CD4-positive, alpha-beta T cell treated with Interleukin-4 for 4 hours (primary cell): ENCODE measurements around the gene C1orf53.
A peak's percentile ranks its signal among the peaks of the same experiment; 100 is the strongest.
"Not testable (repeated sequence)": the region's sequence is repeated elsewhere in the genome, so short reads cannot be mapped to it uniquely, and the experiment has no call there.

Source experiments
- DNase-seq: peaks from one replicate; pipeline ENCODE4 v3.0.0-alpha.2; 2020

Gene C1orf53

DNA sequence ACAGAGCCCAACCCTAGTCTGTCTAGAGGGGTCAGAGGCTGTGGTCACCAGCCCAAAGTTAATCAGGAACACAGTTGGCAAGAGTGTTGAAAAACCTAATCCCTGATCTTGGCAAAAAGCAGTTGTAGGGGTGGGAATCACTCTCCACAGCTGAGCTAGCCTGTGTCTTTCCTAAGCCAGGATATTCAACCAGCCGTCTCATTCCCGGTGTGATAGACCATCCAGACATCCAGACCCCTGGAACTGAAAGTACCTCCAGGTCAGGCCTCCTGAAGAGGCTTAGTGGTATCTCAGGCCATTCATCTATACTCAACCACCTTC is 19.6 kb downstream of the C1orf53 start:
- no peak for DNase-seq

DNA sequence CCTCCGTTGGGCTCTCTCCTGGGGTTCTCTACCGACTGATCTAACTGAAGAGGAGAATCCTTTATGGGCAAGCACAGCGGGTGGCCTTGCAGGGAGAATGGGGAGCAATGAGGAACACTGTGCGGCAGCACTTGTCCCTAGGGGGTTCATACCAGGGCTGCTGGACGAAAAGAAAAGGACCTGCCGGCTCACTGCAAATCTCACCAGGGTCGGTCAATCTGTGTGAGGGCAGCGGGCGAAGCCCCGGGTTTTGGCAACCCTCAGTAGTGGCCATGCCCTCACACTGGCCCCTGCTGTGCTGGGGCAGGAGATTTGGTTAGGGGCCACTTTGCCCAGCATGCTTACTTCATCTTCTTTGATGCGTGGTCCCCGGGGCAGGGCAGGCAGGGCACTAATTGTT is 20.6 kb downstream of the C1orf53 start:
- DNase-seq = no peak

- peak; percentile 49 for DNase-seq
Measured at GRCh38 chr1:197924516-197925123, 22.2 kb downstream of the C1orf53 start.

DNA sequence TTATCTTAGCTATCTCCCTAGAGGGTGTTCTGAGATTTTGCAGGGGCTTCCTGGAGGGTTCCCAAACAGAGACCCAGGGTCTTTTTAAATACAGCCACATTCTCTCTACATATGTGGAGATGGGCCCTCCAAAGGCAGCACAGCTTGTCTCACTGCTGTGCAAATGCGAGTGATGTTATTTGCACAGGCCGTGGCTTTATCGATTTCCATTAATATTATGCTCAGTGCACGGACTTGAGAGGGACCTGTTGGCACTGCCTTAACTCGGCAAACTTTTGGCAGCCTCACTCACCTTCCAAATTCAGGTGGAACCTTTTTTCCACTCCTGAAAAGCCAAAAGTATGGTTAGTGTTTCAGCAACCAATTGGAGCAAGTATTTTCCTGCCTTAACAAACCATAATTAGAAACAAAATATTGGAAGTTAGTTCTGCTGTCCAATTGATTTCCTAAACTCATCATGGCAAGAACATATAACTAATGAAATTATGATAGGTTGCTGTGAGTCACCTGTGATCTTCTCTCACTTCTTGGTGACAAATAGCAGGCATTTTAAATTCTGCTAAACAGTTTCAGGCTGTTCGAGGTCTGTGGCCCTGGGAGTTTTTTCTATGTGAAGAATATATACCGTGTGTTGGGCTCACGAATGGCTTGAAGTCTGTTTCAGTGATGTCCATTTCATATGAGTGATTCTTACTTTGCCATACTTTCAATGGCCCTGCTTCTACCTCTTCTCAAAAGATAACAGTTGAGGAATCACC is 25.7 kb downstream of the C1orf53 start:
- no peak for DNase-seq

- DNase-seq = no peak
Measured at GRCh38 chr1:197928849-197929336, 26.5 kb downstream of the C1orf53 start.

- DNase-seq = no peak
Measured at GRCh38 chr1:197933016-197933415, 30.6 kb downstream of the C1orf53 start.

DNA sequence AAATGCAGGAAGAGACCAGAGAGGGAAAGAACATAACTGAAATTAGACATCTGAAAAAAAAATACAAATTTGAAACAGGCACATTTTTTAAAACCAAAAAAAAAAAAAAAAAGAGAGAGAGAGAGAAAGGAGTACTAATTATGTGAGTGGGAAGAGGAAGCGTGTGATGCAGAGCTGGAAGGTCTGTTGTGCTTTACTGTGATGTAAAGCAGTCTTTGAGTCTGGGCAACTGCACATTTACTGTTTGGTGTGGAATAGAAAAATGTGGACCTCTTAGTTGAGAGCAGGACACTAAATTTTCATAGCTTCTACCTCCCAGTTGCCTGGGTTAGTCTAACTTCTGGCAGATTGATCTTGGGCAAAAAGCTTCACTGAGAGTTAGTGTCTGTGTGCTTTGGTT is 31.2 kb downstream of the C1orf53 start:
- no peak for DNase-seq

GRCh38 chr1:197937381-197937780 is 35.0 kb downstream of the C1orf53 start:
- DNase-seq = no peak

GRCh38 chr1:197937892-197938291 is 35.5 kb downstream of the C1orf53 start:
- no peak for DNase-seq

DNA sequence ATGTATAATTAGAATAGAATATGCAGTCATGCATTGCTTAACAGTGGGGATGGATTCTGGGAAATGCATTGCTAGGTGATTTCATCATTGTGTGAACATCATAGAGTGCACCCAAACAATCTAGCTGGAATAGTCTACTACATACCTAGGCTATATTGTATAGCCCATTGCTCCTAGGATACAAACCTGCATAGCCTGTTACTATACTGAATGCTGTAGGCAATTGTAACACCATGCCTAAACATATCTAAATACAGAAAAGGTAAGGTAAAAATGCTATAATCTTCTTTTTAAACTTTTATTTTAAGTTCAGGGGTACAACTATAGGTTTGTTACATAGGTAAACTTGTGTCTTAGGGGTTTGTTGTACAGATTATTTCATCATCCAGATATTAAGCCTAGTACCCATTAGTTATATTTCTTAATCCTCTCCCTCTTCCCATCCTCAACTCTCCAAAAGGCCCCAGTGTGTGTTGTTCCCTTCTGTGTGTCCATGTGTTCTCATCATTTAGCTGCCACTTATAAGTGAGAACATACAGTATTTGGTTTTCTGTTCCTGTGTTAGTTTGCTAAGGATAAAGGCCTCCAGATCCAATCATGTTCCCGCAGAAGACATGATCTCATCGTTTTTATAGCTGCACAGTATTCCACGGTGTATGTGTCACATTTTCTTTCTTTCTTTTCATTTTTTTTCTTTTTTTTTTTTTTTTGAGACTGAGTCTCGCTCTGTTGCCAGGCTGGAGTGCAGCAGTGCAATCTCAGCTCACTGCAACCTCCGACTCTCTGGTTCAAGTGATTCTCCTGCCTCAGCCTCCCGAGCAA is 36.9 kb downstream of the C1orf53 start:
- not testable (repeated sequence) for DNase-seq

- no peak for DNase-seq
Measured at GRCh38 chr1:197942042-197942441, 39.6 kb downstream of the C1orf53 start.

DNA sequence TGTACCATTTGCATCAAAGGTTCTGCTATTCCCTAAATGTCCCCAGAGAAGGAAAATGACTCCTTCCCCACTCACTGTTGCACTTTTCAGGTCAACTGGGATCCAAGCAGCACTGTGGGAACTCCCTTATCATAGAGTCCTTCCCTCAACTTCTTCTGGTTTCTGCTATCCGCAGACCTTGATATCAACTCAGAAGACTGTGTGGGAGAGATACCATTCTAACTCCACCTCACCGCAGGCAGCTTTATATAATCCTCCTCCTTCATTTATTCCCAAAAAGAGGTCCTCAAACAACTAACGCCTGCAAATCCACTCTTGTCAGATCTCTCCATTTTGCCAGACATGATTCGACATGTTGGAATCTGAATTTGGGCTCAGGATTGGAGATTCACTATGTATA is 42.1 kb downstream of the C1orf53 start:
- DNase-seq = no peak

- DNase-seq = peak; percentile 26
Measured at GRCh38 chr1:197948926-197949899, 46.8 kb downstream of the C1orf53 start.

GRCh38 chr1:197951089-197951488 is 48.7 kb downstream of the C1orf53 start:
- DNase-seq = no peak

GRCh38 chr1:197951617-197952175 is 49.3 kb downstream of the C1orf53 start:
- no peak for DNase-seq

DNA sequence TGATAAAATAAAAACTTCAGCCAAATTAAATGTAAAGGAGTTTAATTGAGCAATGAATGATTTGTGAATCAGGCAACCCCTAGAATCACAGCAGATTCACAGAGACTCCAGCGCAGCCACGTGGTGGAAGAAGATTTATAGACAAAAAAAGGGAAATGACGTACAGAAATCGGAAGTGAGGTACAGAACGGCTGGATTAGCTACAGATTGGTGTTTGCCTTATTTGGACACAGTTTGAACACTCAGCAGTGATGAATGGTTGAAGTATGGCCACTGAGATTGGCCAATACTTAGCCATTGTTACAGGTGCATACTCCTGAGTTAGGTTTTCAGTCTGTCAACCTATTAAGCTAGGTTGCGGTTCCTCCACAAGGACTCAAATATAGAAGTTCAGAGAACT is 51.0 kb downstream of the C1orf53 start:
- DNase-seq = not testable (repeated sequence)

- DNase-seq = no peak
Measured at GRCh38 chr1:197954718-197955418, 52.4 kb downstream of the C1orf53 start.

DNA sequence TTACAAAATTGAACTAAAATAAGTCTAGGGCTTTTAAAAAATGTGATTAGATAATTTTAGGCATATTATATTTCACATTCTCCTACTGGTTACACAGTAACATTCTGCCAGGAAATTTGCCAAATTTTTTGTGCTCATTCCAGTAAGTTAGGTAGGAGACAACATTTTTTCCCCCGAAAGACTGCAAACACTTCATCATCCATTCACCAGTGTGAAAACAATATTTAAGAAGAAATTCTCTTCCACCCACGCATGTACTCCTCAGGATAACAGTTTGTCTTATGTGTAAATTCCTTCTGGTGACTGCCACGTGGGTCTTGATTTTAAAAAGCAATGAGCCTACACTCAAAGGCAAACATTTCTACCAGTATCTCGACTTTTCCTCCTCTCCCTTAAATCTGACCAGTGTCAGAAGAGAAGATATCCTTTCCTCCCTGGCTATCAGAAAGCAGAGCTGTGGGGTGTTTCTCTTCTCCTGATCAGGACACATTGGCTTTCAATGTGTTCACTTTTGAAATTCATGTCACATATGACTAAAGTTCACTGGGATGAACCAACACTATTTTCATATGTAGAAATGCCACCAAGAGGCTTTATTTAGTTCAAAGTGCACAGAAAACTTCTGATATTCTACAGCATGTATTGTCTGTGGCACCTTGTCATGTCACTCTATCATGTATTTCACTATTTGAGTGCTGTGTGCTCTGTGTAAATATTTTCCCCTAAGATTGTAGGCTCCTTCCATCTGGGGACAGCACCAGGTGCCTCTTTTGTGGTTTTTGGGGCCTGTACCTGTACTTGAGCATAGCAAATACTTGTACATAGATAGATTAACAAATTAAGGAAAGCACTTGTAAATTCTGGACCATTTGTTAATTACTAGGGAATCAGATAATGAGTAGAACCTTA is 53.3 kb downstream of the C1orf53 start:
- no peak for DNase-seq
